ENCODE measurements around the gene MARCHF3.
"Not testable (repeated sequence)": the region's sequence is repeated elsewhere in the genome, so short reads cannot be mapped to it uniquely, and the experiment has no call there.

Gene MARCHF3

DNA sequence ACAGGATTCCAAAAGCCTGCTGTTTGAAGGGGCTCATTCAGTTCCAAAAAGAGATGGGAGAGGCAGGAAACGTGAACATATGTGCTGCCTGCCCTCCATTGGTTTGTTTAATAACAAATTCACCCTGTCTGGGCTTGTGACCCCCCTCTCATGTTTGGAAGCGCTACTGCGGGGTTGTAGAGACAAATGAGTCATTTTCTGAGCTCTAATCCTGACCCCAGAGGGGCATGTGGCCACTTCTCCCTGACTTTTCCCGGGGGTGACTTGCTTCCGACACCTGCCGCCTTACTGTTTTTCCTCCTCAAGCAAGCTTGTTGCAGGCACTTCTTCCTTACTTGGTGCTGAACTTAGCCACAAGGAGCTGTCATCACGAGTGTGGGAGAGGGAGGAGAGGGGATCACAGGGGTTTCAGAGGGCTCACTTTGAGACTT, 177.5 kb downstream of the MARCHF3 start:
- DNase-seq (ENCODE audit: low read depth in 2 of 2, low spot score in 1 of 2): no peak

DNA sequence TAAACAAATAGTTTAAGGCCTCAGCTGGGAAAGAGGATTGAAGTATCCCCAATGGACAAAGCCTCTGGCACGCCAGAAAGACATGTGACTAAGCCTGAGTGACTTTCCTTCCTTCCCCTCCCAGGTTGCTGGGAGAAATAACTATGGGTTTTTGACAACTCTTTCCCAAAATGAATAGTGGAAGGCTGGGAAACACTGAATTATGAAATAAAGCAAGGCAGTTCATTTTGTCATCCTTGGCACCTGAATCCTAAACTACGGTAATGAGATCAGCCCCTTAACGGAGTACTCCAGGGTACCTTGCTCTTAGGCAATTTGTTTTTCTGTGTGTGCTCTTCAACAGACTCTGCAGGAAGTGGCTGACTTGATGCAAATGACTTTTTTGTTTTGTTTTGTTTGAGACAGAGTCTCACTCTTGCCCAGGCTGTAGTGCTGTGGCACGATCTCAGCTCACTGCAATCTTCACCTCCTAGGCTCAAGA, 178.2 kb downstream of the MARCHF3 start:
- DNase-seq (ENCODE audit: low read depth in 2 of 2, low spot score in 1 of 2): no peak

DNA sequence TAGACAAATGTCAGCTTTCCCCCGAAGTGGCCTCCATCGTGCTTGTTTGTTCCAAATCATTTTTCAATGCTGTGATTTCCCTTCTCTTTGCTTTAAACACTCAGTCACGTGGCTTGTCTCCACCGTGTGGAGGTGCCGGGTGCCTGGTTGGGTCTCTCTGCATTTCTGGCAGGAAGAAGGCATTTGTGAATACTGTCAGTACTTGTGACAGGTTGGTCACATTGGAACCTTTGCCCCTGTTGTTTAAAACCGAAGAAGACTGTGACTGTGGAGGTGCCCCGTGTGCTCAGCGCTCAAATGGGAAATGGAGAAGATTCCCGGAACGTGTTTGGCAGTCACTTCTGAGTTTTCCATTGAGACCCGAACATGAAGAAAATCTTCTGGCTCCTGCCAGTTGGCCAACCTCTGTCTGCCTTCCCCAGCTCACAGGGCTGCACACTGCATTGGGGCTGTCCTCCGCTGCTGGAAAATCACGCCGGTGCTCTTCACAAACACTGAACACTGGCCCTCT, 178.8 kb downstream of the MARCHF3 start:
- no peak for DNase-seq (ENCODE audit: low read depth in 2 of 2, low spot score in 1 of 2)

DNA sequence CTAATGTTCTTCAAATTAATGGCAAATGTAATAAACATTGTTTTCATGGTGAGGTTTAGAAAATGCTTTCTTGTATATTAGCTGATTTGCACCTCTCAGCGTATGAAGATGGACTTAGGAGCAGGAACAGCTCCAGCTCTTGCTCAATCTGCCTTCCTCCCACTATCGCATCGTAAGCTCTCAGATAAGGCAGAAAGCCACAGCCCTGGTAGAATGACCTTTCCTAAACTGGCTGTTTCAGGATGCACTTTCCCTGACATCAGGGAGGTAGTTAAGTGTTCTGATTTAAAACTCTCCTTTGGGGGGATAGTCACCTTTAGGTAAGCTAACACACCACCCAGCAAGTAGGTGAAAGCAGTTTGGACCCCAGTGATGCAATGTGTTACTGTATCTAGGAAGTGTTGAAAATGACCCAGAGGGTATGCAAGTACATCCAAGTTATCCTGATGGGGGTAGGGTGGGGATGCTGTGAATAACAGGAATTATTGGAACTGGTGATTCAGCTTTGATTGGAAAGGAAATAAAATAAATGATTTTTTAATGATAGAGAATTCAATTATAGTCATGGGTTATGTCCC, 181.2 kb downstream of the MARCHF3 start:
- no peak for DNase-seq (ENCODE audit: low read depth in 2 of 2, low spot score in 1 of 2)

DNA sequence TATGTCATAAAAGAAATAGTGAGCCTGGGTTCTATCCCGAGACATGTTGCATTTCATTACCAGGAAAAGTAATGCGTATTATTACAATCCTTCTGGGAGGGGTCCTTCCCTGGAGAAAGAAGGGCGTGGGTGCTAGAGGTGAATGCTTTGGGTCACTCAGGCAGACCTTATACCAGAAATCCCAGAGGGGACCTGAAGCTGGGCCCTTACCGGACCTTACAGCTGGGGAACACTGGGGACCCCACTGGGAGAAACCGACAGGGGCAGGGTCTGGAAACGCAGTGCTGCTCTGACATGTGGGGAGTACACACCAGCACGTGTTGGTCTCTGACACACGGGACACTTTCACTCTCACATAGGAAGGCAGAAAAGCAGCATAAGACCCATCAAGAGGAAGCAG, 182.1 kb downstream of the MARCHF3 start:
- DNase-seq (ENCODE audit: low read depth in 2 of 2, low spot score in 1 of 2): no peak

DNA sequence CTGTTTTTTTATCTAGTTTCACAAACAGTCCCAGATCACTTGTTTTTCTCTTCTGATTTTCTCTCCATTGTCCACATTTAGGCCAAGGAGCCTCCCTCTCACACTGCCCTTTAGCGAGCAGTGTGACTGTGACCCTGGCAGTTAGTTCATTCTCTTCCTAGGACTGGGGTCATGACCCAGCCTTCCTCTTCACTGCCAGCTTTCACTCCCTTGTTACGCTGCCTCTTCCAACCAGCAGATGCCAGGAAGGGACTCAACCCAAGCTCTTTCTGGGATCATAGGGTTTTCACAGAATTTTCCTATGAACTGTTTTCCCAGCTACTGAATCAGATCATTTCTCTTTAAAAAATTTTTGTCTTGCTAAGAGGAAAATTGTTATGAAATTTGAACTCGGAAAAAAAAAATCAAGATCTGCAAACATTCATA, 182.5 kb downstream of the MARCHF3 start:
- DNase-seq (ENCODE audit: low read depth in 2 of 2, low spot score in 1 of 2): no peak

DNA sequence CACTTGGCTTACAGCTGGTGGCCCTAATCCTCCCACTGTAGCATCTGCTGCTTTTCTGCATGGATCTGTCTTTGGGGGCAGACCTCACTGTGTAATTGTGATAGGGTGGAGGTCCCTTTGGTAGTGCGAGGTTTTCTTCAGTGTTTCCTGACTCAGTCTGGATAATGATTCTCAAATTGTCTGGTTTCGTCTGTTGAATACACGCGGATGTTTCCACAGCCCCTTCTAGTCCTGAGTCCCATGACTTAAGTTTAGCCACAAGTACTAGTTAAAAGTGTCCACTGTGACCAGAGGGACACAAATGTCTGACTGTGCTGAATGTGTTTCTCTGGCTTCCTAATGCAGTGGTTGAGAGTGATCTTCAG, 182.9 kb downstream of the MARCHF3 start:
- DNase-seq (ENCODE audit: low read depth in 2 of 2, low spot score in 1 of 2): no peak

DNA sequence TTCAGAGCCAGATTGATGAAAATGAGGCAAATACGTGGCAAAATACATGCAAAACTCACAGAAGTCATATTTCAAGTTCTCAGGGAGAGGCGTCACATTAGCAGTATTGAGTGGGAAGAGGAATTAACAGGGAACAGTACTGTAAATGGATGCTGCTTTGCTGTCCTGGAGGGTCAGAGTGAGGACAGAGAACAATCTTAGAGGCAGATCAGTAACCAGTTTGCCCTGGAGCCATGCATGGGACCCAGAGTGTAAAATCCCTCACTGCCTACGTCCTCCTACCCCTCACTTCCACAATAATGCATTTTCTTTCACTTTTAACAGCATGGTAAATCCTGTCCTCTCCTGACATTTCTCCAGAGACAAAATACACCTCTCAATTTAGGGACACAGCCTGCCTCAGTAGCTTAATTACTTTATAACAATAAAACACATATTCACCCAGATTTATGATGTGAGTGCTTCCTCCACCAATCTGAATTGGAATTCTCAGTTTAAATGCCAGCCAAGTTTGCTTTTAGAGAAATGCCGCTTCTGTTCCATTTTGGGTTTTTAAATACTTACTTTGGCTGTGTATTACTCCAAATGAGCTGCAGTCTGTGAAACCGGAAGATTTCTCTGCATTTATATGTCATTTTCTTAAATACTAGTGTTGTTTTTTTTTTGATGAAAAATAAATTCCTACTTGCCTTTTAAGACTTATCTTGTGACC, 183.5 kb downstream of the MARCHF3 start:
- no peak for DNase-seq (ENCODE audit: low read depth in 2 of 2, low spot score in 1 of 2)

DNA sequence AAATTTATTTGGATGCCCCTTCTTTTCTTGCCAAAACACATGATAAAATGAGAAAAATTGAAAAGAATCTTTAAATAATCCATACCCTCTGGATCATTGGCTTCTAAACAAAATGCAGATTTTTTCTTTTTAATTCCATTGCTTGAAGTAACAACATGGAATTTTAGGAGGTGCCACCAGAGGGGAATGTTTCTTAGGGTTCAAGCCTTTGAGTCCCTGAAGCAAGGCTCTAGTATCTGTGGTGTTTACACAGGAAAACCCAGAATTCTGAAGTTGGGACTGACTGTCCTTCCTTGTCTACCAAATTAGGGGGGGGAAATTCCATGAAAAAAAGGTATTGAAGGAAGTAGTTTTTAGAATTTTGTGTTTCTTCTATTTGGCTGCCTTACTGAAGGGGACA, 184.0 kb downstream of the MARCHF3 start:
- no peak for DNase-seq (ENCODE audit: low read depth in 2 of 2, low spot score in 1 of 2)

DNA sequence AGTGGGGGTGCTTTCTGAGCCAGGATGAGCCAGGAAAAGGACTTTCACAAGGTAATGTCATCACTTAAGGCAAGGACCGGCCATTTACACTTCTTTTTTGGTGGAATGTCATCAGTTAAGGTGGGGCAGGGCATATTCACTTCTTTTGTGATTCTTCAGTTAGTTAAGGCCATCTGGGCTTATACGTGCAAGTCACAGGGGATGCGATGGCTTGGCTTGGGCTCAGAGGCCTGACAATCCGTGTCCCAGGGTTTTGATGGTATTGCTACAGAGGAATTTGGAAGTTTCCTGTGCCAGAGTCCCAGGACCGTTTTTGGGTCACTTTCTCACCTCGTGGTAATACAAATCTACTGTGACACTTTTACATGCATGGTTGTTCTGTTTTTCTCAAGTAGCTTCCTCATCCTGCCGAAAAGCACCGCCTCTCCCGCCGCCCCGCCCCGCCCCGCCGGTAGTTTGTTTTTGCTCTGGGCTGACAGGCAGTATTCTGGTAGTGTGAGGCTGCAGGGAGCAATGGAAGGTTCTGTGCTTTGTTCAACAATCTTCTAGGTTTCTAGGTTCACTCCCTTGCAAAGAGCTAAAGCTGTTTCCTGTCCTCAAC, 184.8 kb downstream of the MARCHF3 start:
- peak in 1 of 2 donors; percentile 53 for DNase-seq (ENCODE audit: low read depth in 2 of 2, low spot score in 1 of 2)

DNA sequence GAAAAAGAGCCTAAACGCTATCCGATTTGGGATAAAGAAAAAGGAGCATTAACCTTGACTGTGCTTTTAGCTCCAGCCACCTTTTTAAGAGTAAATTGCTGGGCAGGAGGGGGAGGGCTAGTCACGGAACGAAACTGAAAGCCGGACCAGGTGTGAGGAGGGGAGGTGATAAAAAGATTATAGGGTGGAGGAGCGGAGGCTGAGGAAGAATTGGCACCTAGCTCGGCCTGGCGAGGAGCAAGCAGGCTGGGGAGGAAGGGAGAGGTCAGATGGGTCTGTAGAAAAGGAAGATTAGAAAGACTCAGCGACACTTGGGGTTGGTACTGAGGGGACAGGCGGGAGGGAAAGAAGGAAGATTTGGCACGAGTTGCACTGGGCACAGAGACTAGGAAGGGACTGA, 187.0 kb downstream of the MARCHF3 start:
- not testable (repeated sequence) for DNase-seq (ENCODE audit: low read depth in 2 of 2, low spot score in 1 of 2)

DNA sequence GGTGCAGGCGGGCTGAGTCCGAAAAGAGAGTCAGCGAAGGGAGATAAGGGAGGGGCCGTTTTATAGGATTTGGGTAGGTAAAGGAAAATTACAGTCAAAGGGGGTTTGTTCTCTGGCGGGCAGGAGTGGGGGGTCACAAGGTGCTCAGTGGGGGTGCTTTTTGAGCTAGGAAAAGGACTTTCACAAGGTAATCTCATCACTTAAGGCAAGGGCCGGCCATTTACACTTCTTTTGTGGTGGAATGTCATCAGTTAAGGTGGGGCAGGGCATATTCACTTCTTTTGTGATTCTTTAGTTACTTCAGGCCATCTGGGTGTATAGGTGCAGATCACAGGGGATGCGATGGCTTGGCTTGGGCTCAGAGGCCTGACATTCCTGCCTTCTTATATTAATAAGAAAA, 191.0 kb downstream of the MARCHF3 start:
- not testable (repeated sequence) for DNase-seq (ENCODE audit: low read depth in 2 of 2, low spot score in 1 of 2)

DNA sequence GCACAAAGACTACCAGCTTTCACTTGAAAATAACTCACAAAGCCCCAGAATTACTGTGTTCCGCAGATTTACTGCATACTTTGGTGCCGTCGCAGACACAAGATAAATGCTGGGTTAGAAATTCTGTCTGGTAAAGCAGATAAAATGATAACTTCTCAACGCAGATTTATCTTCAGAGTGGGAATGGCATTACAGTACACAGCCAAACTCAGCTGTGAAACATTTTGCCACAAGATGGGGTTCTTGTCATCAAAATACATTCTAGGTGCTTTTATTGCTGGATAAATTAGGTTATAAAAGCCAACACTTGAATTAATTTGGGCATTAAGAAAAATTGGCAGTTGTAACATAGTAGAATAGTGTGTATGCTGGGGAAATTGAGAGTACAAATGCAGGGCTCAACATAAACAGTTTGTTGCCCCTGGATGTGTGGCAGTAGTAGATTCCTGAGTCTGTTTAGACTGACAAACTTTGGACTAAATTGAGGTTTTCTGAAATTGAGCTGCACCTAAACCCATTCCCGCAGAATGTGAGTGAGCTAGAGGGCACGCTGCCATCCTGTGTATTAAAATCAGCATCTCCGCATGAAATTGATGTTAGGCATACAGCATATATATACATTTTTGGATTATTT, 192.3 kb downstream of the MARCHF3 start:
- no peak for DNase-seq (ENCODE audit: low read depth in 2 of 2, low spot score in 1 of 2)

DNA sequence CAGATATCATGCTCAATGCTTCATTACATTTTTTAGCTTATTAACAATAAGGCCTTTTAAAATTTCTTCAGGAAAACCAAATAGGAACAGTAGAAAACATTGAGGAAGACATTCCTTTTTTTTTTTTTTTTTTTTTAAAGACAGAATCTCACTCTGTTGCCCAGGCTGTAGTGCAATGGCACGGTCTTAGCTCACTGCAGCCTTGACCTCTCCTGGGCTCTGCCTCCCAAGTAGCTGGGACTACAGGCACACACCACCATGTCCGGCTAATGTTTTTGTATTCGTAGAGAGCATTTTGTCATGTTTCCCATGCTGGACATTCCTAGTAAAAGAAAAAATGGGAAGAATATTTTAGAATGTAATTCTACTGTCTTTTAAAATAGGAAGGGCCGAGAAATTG, 193.1 kb downstream of the MARCHF3 start:
- DNase-seq (ENCODE audit: low read depth in 2 of 2, low spot score in 1 of 2): no peak

DNA sequence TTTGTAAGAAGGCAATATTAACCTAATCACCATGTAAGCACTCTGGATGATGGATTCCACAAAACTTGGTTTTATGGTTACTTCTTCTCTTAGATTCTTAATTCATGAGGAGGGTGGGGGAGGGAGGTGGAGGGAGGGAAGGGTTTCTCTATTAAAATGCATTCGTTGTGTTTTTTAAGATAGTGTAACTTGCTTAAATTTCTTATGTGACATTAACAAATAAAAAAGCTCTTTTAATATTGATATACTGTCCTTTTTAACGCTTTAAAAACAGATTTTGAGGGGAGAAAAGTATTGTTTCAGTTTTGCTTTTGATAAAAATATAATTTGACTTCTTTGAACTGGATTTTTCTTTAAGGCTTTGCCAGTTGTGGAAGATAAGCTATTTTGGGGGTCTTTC, 193.6 kb downstream of the MARCHF3 start:
- DNase-seq (ENCODE audit: low read depth in 2 of 2, low spot score in 1 of 2): no peak

DNA sequence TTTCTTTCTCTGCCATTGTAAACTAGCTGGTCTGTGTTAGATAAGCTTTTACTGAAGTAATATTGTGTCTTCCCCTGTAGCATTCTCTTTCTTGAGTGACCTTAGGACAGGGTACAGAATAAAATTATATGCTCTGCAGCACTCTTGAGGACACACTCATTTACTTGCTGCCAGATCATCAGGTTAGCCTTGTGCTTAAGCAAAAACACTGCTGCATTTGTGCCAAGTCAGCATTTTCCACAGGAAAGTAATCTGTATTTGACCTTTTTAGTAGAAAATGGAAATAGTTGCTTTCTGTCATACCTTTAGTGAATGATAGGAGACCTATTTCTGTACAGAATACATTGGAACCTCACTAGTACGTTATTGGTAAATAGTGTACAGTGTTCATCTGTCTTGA, 199.2 kb downstream of the MARCHF3 start:
- no peak for DNase-seq (ENCODE audit: low read depth in 2 of 2, low spot score in 1 of 2)

DNA sequence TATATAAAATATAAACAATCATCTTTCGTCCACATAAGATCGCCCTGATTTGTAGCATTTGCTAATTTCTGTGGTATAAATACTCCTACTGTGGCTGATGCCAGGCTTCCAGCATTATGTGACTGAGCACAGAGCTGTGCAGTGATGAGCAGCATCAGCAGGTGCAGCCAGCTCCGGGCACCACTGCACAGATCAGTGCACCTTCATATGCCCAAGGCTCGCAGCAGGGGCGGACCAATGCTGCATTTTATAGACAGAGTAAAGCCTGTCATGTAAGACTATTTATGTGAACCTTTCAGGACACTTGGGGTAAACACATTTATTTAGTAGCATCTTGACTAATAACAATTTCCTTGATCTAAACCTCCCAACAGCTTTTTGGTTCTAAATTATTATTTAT, 200.3 kb downstream of the MARCHF3 start:
- no peak for DNase-seq (ENCODE audit: low read depth in 2 of 2, low spot score in 1 of 2)

DNA sequence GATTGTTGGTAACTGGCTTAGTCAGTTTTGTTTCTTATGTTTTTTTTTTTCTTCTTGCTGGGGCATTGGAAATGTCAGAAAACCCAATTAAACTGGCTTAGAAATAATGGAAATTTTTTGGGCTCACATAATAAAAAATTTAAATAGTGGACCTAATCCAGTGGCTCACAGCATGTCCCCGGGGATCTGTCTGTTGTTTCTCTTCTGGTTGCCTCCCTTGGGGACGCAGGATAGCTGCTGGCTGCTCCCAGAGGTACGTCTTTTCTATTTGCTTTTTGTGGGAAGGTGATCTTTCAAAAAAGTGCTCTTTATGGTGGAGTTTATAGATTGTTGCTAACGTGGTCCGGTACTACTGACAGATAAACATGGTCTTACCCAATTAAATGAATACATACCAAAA, 201.3 kb downstream of the MARCHF3 start:
- DNase-seq (ENCODE audit: low read depth in 2 of 2, low spot score in 1 of 2): no peak

DNA sequence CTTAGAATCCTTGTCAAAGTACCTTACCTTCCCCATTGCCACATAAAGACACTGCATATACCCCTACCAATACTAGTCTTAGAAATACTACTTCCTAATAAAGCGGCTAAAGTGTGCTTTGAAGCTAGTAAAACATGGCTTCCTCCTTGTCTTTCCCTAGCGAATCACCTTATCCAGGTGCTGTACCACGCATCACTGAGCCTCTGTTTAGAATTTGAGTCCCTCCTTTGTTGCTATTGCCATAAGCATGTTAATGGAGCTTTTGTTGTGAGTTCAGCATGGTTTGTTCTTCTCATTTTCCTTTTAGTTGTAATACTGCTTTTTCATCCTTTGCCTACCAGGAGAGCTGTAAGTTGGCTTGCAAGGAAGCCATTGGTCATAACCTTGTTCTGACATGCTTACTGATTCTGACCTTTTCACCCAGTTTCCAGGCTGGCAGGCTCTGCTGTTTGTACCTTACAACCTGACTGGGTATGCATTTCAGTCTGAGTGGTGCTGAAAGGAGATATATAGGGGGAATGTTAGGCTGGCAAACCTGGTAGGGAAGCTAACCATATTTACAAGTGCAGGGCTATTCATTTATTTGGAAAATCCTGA, 203.6 kb downstream of the MARCHF3 start:
- no peak for DNase-seq (ENCODE audit: low read depth in 2 of 2, low spot score in 1 of 2)

DNA sequence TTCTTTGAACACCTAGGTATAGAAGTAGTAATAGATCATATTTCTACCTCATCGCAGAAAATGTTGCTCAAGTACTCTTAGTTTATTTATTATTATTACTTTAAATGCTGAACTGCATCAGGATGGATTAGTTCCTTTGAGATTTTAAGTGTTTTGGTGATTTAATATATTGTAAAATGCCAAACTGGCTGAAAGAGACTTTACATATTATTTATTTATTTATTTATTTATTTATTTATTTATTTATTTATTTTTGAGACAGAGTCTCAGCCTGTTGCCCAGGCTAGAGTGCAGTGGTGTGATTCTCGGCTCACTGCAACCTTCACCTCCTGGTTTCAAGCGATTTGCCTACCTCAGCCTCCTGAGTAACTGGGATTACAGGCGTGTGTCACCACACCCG, 211.1 kb downstream of the MARCHF3 start:
- DNase-seq (ENCODE audit: low read depth in 2 of 2, low spot score in 1 of 2): no peak

DNA sequence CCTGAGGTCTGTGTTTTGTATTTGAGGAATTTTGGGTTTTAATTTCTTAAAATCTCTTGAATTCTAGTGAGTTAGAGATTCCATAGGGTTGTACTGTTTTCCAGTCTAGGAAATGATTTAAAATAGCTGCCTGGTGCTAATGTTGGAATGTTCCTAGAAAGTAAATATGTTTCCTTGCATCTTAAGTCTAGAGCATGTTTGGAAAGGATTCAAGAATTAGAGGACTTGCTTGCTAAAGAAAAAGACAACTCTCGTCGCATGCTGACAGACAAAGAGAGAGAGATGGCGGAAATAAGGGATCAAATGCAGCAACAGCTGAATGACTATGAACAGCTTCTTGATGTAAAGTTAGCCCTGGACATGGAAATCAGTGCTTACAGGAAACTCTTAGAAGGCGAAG, 211.6 kb downstream of the MARCHF3 start:
- no peak for DNase-seq (ENCODE audit: low read depth in 2 of 2, low spot score in 1 of 2)

All from stimulated activated CD8-positive, alpha-beta memory T cell treated with anti-CD3 and anti-CD28 coated beads, Interleukin-4, amount 100 ng/mL, for 1 hour (primary cell).